GM12873 (cell line): Measurements from ENCODE around the gene ELOVL2.

ENCODE experiments used
- CTCF ChIP-seq: IDR thresholded peaks from 2 replicates; pipeline ENCODE4 v1.5.1; 2012; ENCODE audit warnings: low read depth, mild to moderate bottlenecking, moderate library complexity, low read length, control low read depth; ENCODE audit not compliant: insufficient read depth; ENCODE audit errors: missing control alignments

The ELOVL2 gene

GRCh38 chr6:11054722-11055121 lies 10.6 kb upstream of the ELOVL2 start:
- no peak for TF ChIP-seq CTCF

GRCh38 chr6:11053307-11053706 lies 9.2 kb upstream of the ELOVL2 start:
- no peak for TF ChIP-seq CTCF

GRCh38 chr6:11050731-11051130 lies 6.6 kb upstream of the ELOVL2 start:
- TF ChIP-seq CTCF, result no peak

- no peak for TF ChIP-seq CTCF
Measured at GRCh38 chr6:11044712-11045167, 635 bp upstream of the ELOVL2 start.

GRCh38 chr6:11043378-11043960 lies 636 bp downstream of the ELOVL2 start:
- TF ChIP-seq CTCF, result no peak

- TF ChIP-seq CTCF, result no peak
Measured at GRCh38 chr6:11042750-11043377, 1.2 kb downstream of the ELOVL2 start.

- TF ChIP-seq CTCF, result no peak
Measured at GRCh38 chr6:11042025-11042749, 1.9 kb downstream of the ELOVL2 start.
